ENCODE results near the gene SCLY. TPM values are rescaled to one million over a fixed set of nuclear protein-coding genes. Genes with fewer than 3 reads are reported as not detected.

Gene SCLY
- polyA plus RNA-seq, 3 donors: 9.5 to 10.6 (median 10.3) TPM

DNA sequence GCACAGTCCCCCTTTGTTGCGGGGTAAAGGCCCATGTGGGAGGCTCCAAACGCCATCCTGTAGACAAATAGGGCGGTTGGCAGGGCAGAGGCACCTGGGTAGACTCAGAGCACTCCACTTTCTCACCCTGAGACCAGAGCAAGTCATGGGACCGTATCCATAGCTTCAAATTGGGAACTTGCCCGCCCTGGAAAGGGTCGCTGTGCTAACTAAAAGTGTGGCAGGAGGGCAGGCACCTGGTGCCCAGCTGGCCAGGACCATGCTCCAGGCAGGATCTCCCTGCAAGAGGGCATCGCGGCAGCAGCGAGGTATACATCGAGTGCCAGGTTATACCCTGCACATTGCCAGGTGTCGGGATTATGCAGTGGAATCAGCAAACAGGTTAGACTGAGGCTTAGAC lies 20.8 kb upstream of the SCLY start:
- H3K4me3 ChIP-seq (replicated peaks in 1 of 3; ENCODE audit: low read depth in 2 of 3, low read length in 3 of 3): no peak overlapping the region
- H3K79me2 ChIP-seq (ENCODE audit: insufficient read depth, low read length): no peaks in the 10 kb centered on the region
- peaks cover 92% of the 10 kb centered on the region in 2 donors for H3K36me3 ChIP-seq (replicated peaks in 1 of 2; ENCODE audit: control insufficient read depth in 1 of 2, insufficient read depth in 2 of 2, low read length in 2 of 2)
- no peak overlapping the region for H3K4me3 Mint-ChIP-seq
- no peak for DNase-seq
- 97% methylated on average over 11 of the region's 11 CpGs for WGBS (ENCODE audit: insufficient coverage)
- H3K27ac ChIP-seq (ENCODE audit: low read depth in 1 of 2, low read length in 2 of 2): no peak overlapping the region
- H3K36me3 Mint-ChIP-seq: peaks cover 87 to 97% of the 10 kb centered on the region in 2 donors
- H3K4me1 ChIP-seq (ENCODE audit: control insufficient read depth in 1 of 2, insufficient read depth in 2 of 2, low read length in 2 of 2): no peaks in the 10 kb centered on the region
- no peak overlapping the region for H2AFZ ChIP-seq (ENCODE audit: insufficient read depth, low read depth, low read length, poor library complexity, severe bottlenecking)
- no peak overlapping the region for H3K27ac Mint-ChIP-seq
- no peaks in the 10 kb centered on the region for H3K27me3 Mint-ChIP-seq (ENCODE audit: low read depth in 3 of 3)
- TF ChIP-seq, protein P1, sequence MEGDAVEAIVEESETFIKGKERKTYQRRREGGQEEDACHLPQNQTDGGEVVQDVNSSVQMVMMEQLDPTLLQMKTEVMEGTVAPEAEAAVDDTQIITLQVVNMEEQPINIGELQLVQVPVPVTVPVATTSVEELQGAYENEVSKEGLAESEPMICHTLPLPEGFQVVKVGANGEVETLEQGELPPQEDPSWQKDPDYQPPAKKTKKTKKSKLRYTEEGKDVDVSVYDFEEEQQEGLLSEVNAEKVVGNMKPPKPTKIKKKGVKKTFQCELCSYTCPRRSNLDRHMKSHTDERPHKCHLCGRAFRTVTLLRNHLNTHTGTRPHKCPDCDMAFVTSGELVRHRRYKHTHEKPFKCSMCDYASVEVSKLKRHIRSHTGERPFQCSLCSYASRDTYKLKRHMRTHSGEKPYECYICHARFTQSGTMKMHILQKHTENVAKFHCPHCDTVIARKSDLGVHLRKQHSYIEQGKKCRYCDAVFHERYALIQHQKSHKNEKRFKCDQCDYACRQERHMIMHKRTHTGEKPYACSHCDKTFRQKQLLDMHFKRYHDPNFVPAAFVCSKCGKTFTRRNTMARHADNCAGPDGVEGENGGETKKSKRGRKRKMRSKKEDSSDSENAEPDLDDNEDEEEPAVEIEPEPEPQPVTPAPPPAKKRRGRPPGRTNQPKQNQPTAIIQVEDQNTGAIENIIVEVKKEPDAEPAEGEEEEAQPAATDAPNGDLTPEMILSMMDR (IDR thresholded peaks at IDR 0.05): no peak
- H3K4me2 ChIP-seq (replicated peaks; ENCODE audit: extremely low read depth, low read length, poor library complexity, severe bottlenecking): no peak overlapping the region
- no peaks in the 10 kb centered on the region for H3K9me3 ChIP-seq (replicated peaks in 1 of 2; ENCODE audit: control insufficient read depth in 1 of 2, insufficient read depth in 1 of 2, low read length in 2 of 2)
- H4K20me1 ChIP-seq (ENCODE audit: insufficient read depth, low read length): no peaks in the 10 kb centered on the region
- peaks cover 0 to 2% (median 0%) of the 10 kb centered on the region in 7 donors for H3K9me3 Mint-ChIP-seq
- H3K9ac ChIP-seq (ENCODE audit: insufficient read depth, low read length, poor library complexity, severe bottlenecking): no peak overlapping the region
- intact Hi-C loops (cut with micrococcal nuclease): no loop called here
- no peaks in the 10 kb centered on the region for H3K4me1 Mint-ChIP-seq
- H3K27me3 ChIP-seq (ENCODE audit: control insufficient read depth in 2 of 2, insufficient read depth in 2 of 2, low read length in 2 of 2): no peaks in the 10 kb centered on the region

- Histone ChIP-seq H2AFZ (ENCODE audit: insufficient read depth, low read depth, low read length, poor library complexity, severe bottlenecking) (no peak overlapping the region), H3K79me2 (ENCODE audit: insufficient read depth, low read length) (no peaks in the 10 kb centered on the region), H3K9me3 (replicated peaks in 1 of 2; ENCODE audit: control insufficient read depth in 1 of 2, insufficient read depth in 1 of 2, low read length in 2 of 2) (no peaks in the 10 kb centered on the region), H3K36me3 (replicated peaks in 1 of 2; ENCODE audit: control insufficient read depth in 1 of 2, insufficient read depth in 2 of 2, low read length in 2 of 2) (peaks cover 82 to 92% of the 10 kb centered on the region in 2 donors), H3K27ac (ENCODE audit: low read depth in 1 of 2, low read length in 2 of 2) (no peak overlapping the region), H4K20me1 (ENCODE audit: insufficient read depth, low read length) (no peaks in the 10 kb centered on the region), H3K27me3 (ENCODE audit: control insufficient read depth in 2 of 2, insufficient read depth in 2 of 2, low read length in 2 of 2) (no peaks in the 10 kb centered on the region), H3K4me2 (replicated peaks; ENCODE audit: extremely low read depth, low read length, poor library complexity, severe bottlenecking) (no peak overlapping the region), H3K9ac (ENCODE audit: insufficient read depth, low read length, poor library complexity, severe bottlenecking) (no peak overlapping the region), H3K4me1 (ENCODE audit: control insufficient read depth in 1 of 2, insufficient read depth in 2 of 2, low read length in 2 of 2) (no peaks in the 10 kb centered on the region), H3K4me3 (replicated peaks in 1 of 3; ENCODE audit: low read depth in 2 of 3, low read length in 3 of 3) (no peak overlapping the region)
- intact Hi-C loops (cut with micrococcal nuclease): no loop called here
- peak overlapping the region in 2 of 7 donors; percentile 6 to 34 for H3K27ac Mint-ChIP-seq
- H3K4me1 Mint-ChIP-seq: no peaks in the 10 kb centered on the region
- 98% methylated on average over 7 of the region's 9 CpGs for WGBS (ENCODE audit: insufficient coverage)
- no peak for DNase-seq
- no peak overlapping the region for H3K4me3 Mint-ChIP-seq
- TF ChIP-seq, protein P1 (IDR thresholded peaks at IDR 0.05): no peak
- H3K9me3 Mint-ChIP-seq: peaks cover 0 to 2% (median 0%) of the 10 kb centered on the region in 7 donors
- no peaks in the 10 kb centered on the region for H3K27me3 Mint-ChIP-seq (ENCODE audit: low read depth in 3 of 3)
- H3K36me3 Mint-ChIP-seq: peaks cover 84 to 97% of the 10 kb centered on the region in 2 donors
Observed at GRCh38 chr2:238040918-238041317, 19.9 kb upstream of the SCLY start.
